GM18870 (cell line): ENCODE measurements around the gene EPB41.

Experiments used
- ATAC-seq: cut with Tn5 transposase; IDR thresholded peaks from one replicate; pipeline ENCODE4 v1.9.1; 2021; ENCODE audit warnings: moderate library complexity; ENCODE audit not compliant: unreplicated experiment

Gene EPB41

DNA sequence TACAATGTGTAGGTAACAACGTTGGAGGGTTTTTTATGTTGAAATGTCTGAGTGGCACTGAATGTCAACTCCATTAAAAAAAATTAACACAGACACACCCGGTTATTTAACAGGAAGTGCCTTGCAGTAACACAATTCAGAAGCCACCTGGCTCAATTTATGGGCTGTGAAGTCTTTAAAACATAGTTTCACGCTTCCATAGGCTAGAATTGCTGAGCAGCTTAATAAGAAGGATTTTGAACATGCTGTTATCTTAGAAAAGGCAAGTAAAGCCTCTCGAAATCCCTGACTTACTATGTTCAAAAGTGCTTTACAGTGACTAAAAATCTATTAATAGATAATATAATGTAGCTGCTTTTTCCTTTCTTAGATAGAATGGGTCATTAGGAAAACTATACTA lies 247.7 kb downstream of the EPB41 start:
- ATAC-seq = no peak

DNA sequence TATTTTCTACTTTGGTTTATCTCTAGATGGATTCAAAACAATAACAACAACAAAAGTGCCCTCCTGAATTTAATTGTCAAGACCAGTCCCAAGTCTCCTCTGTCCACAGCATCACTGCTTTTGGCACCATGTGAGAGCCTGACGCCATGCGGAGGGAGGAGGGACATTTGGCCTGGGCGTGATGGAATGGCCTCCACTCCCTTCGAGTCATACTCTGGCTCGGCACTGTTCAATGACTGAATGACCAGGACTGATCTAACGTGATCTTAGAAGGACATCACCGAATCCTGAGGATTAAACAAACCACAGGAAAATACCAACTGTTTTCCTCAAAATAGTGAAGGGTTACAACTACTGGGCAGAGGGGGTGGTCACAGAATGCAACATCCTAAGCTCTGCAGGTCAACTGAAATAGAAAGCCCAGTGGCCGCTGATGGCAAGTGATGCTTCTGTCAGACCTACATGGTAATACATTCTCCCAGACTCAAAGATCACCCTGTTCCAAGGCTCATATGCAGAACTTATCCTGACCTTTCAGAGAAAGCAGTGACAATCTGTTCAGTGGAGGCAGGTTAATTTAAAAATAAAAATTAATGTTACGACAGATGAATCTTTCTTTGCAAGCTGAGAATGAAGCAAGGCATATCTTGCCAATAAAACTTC lies 248.2 kb downstream of the EPB41 start:
- ATAC-seq = no peak

DNA sequence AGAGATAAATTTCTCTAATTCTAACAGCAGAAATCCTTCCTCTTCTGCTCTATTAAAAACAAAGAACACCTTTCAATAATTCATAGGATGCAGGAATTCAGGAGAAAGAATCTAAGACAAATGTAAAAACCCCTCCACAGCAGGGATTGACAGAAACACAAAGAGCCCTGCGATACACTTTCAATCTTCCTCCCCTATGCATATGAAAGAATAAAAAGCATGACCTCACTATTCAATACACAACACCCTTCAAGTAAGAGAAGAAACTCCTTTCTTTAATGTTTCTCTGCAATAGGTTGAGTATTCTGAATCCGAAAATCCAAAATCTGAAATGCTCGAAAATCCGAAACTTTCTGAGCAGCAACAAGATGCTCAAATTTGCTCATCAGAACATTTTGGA lies 250.2 kb downstream of the EPB41 start:
- ATAC-seq = no peak

DNA sequence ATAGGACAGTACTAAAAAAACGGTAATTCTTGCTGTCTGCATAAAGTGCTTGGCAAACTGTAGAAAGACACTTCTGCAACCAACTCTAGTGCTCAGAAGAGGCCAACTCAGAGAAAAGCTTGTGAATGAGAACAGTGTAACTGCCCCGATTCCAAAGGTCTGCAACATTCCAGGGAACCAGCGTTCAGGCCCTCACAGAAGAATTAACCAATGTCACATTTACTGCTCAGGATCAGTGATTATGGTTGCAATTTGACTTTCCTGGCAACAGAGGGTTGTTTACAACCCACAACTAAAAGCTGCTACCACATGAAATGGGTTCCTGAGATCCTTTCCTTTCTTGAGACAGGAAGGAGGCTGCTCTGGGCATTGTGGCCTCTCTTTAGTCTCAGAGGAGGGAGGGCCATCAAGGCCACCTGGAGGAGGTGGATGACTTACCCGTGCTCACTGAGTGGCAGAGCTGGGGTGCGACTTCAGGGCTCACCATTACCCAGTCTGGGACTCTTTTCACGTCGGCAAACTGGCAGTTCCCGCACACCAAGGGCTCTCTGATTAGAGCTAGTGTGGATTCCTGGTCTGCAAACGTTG lies 252.0 kb downstream of the EPB41 start:
- ATAC-seq = no peak

DNA sequence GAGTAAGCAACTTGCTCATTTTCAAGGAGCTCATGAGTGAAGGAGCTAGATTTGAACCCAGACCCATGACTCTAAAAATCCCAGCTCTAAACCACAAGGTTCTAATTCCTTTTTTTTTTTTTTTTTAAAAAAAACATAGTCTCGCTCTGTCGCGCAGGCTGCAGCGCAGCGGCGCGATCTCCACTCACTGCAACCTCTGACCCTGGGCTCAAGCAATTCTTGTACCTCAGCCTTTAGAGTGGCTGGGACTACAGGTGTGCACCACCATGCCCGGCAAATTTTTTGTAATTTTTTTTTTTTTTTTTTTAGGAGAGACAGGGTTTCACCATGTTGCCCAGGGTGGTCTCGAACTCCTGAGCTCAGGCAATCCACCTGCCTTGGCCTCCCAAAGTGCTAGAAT lies 253.5 kb downstream of the EPB41 start:
- no peak for ATAC-seq
